SK-N-SH (cell line): ENCODE measurements around the gene CCDC6.

ENCODE experiments used
- EZH2phosphoT487 ChIP-seq: fragments of 200-600 bp; sonication (generic); IDR thresholded peaks from 2 replicates; pipeline ENCODE4 v1.6.1; 2017; ENCODE audit warnings: low read depth, mixed run types, mild to moderate bottlenecking, antibody characterized with exemption, moderate library complexity, borderline replicate concordance
- JUND ChIP-seq: IDR thresholded peaks from 2 replicates; pipeline ENCODE4 v1.4.0; 2012
- NRF1 ChIP-seq: IDR thresholded peaks from 2 replicates; pipeline ENCODE4 v1.6.1; 2012; ENCODE audit warnings: low read depth, mild to moderate bottlenecking, low read length
- POLR2AphosphoS5 ChIP-seq: IDR thresholded peaks from 2 replicates; pipeline ENCODE4 v1.6.1; 2012; ENCODE audit warnings: low read depth, low read length
- RAD21 ChIP-seq: IDR thresholded peaks from 2 replicates; pipeline ENCODE4 v1.6.1; 2012; ENCODE audit warnings: mild to moderate bottlenecking, low read length
- RFX5 ChIP-seq: IDR thresholded peaks from 2 replicates; pipeline ENCODE4 v1.6.1; 2012; ENCODE audit warnings: mild to moderate bottlenecking, improper control_type of control experiment, low read length
- SIN3A ChIP-seq: IDR thresholded peaks from 2 replicates; pipeline ENCODE4 v1.6.1; 2012; ENCODE audit warnings: low read depth, mild to moderate bottlenecking, low read length, moderate library complexity, borderline replicate concordance
- TAF1 ChIP-seq: IDR thresholded peaks from 2 replicates; pipeline ENCODE4 v1.6.1; 2012; ENCODE audit warnings: low read depth, mild to moderate bottlenecking, low read length, moderate library complexity, borderline replicate concordance
- TEAD4 ChIP-seq: IDR thresholded peaks from 2 replicates; pipeline ENCODE4 v1.4.0; 2012; ENCODE audit warnings: mild to moderate bottlenecking, borderline replicate concordance; ENCODE audit not compliant: insufficient read depth
- TF ChIP-seq, protein P1 (sequence below): fragments of 200-600 bp; sonication (generic); IDR thresholded peaks from 2 replicates; pipeline ENCODE4 v1.6.1; 2017; ENCODE audit warnings: antibody characterized with exemption, mild to moderate bottlenecking, moderate library complexity
- TF ChIP-seq, protein P2 (sequence below): IDR thresholded peaks from 2 replicates; pipeline ENCODE4 v1.6.1; 2012; ENCODE audit warnings: mild to moderate bottlenecking, low read depth, low read length, moderate library complexity
- TF ChIP-seq, protein P3 (sequence below): IDR thresholded peaks from 2 replicates; pipeline ENCODE4 v1.4.0; 2012; ENCODE audit warnings: low read depth, borderline replicate concordance
- TF ChIP-seq, protein P4 (sequence below): IDR thresholded peaks from 2 replicates; pipeline ENCODE4 v1.4.0; 2012; ENCODE audit warnings: low read depth
- TF ChIP-seq, protein P5 (sequence below): IDR thresholded peaks from 2 replicates; pipeline ENCODE4; 2012

DNA sequence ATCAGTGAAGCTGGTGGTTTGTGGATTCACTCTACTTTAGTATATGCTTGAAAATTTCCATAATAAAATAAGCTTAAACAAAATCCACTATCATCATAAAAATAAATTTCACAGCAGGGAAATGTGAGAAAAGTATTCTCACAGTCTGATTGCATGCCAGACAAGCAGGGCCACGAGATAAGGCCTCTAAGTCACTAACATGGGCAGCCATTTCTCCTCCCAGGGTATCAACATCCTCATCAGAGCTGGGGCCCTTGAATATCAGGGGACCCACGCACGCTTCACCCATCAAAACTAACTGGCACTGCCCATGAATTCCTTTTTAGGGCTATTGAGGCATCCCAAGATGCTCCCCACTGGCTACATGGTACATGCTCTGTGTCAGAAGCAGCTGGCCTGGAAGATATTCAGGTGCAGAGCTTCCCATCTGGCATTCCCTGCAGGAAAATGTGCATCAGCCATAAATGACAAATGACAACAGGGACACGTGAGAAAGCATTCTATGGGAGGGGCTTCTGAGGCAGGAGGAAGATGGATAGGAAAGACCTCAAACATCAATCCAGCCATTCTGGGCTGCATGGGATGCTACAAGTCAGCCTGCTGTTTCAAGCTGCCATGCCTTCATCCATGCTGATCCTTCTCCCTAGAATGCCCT is 17.4 kb downstream of the CCDC6 start:
- TF ChIP-seq, protein P1, sequence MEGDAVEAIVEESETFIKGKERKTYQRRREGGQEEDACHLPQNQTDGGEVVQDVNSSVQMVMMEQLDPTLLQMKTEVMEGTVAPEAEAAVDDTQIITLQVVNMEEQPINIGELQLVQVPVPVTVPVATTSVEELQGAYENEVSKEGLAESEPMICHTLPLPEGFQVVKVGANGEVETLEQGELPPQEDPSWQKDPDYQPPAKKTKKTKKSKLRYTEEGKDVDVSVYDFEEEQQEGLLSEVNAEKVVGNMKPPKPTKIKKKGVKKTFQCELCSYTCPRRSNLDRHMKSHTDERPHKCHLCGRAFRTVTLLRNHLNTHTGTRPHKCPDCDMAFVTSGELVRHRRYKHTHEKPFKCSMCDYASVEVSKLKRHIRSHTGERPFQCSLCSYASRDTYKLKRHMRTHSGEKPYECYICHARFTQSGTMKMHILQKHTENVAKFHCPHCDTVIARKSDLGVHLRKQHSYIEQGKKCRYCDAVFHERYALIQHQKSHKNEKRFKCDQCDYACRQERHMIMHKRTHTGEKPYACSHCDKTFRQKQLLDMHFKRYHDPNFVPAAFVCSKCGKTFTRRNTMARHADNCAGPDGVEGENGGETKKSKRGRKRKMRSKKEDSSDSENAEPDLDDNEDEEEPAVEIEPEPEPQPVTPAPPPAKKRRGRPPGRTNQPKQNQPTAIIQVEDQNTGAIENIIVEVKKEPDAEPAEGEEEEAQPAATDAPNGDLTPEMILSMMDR = no peak
- TF ChIP-seq, protein P2, sequence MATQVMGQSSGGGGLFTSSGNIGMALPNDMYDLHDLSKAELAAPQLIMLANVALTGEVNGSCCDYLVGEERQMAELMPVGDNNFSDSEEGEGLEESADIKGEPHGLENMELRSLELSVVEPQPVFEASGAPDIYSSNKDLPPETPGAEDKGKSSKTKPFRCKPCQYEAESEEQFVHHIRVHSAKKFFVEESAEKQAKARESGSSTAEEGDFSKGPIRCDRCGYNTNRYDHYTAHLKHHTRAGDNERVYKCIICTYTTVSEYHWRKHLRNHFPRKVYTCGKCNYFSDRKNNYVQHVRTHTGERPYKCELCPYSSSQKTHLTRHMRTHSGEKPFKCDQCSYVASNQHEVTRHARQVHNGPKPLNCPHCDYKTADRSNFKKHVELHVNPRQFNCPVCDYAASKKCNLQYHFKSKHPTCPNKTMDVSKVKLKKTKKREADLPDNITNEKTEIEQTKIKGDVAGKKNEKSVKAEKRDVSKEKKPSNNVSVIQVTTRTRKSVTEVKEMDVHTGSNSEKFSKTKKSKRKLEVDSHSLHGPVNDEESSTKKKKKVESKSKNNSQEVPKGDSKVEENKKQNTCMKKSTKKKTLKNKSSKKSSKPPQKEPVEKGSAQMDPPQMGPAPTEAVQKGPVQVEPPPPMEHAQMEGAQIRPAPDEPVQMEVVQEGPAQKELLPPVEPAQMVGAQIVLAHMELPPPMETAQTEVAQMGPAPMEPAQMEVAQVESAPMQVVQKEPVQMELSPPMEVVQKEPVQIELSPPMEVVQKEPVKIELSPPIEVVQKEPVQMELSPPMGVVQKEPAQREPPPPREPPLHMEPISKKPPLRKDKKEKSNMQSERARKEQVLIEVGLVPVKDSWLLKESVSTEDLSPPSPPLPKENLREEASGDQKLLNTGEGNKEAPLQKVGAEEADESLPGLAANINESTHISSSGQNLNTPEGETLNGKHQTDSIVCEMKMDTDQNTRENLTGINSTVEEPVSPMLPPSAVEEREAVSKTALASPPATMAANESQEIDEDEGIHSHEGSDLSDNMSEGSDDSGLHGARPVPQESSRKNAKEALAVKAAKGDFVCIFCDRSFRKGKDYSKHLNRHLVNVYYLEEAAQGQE = no peak
- no peak for TF ChIP-seq TEAD4
- TF ChIP-seq EZH2phosphoT487 = no peak
- TF ChIP-seq, protein P3, sequence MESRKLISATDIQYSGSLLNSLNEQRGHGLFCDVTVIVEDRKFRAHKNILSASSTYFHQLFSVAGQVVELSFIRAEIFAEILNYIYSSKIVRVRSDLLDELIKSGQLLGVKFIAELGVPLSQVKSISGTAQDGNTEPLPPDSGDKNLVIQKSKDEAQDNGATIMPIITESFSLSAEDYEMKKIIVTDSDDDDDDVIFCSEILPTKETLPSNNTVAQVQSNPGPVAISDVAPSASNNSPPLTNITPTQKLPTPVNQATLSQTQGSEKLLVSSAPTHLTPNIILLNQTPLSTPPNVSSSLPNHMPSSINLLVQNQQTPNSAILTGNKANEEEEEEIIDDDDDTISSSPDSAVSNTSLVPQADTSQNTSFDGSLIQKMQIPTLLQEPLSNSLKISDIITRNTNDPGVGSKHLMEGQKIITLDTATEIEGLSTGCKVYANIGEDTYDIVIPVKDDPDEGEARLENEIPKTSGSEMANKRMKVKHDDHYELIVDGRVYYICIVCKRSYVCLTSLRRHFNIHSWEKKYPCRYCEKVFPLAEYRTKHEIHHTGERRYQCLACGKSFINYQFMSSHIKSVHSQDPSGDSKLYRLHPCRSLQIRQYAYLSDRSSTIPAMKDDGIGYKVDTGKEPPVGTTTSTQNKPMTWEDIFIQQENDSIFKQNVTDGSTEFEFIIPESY = no peak
- no peak for TF ChIP-seq POLR2AphosphoS5
- TF ChIP-seq NRF1 = no peak
- no peak for TF ChIP-seq JUND
- TF ChIP-seq RAD21 = no peak
- no peak for TF ChIP-seq TAF1
- TF ChIP-seq, protein P4, sequence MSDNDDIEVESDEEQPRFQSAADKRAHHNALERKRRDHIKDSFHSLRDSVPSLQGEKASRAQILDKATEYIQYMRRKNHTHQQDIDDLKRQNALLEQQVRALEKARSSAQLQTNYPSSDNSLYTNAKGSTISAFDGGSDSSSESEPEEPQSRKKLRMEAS = no peak
- TF ChIP-seq, protein P5, sequence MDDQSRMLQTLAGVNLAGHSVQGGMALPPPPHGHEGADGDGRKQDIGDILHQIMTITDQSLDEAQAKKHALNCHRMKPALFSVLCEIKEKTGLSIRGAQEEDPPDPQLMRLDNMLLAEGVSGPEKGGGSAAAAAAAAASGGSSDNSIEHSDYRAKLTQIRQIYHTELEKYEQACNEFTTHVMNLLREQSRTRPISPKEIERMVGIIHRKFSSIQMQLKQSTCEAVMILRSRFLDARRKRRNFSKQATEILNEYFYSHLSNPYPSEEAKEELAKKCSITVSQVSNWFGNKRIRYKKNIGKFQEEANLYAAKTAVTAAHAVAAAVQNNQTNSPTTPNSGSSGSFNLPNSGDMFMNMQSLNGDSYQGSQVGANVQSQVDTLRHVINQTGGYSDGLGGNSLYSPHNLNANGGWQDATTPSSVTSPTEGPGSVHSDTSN = no peak
- no peak for TF ChIP-seq SIN3A
- no peak for TF ChIP-seq RFX5
